ENCODE results near the gene ASB8. TPM values are rescaled to one million over a fixed set of nuclear protein-coding genes. Genes with fewer than 3 reads are reported as not detected.

ASB8 gene
- total and polyA plus RNA-seq, 5 donors, result 33.4 to 69.9 (median 59.5) TPM

GRCh38 chr12:48197549-48197970 is 40.2 kb upstream of the ASB8 start:
- no peaks in the 10 kb centered on the region for H3K9me3 ChIP-seq (ENCODE audit: control insufficient read depth, low read length)
- H3K4me1 ChIP-seq (ENCODE audit: control insufficient read depth, insufficient read depth, low read length), result peaks cover 4% of the 10 kb centered on the region
- WGBS, result under 1% methylated on average over 10 of the region's 10 CpGs
- peak overlapping the region; percentile 97 for H3K4me3 ChIP-seq (ENCODE audit: low read length)
- DNase-seq (no peak), ATAC-seq (peak; percentile 46 to 61)
- no peaks in the 10 kb centered on the region for H3K27me3 ChIP-seq (ENCODE audit: control insufficient read depth, insufficient read depth)
- H3K27ac ChIP-seq (ENCODE audit: low read length), result peak overlapping the region; percentile 100
- intact Hi-C loops (cut with DNase I), result loop anchor here in 1 of 4 donors (10.0 kb wide), 1 partner anchor 147 kb away; no protein-coding TSS in a partner anchor

- 45% methylated on average over 1 of the region's 1 CpG for WGBS
- ATAC-seq, result no peak
- H3K27me3 ChIP-seq (ENCODE audit: control insufficient read depth, insufficient read depth), result no peaks in the 10 kb centered on the region
- H3K4me3 ChIP-seq (ENCODE audit: low read length), result no peak overlapping the region
- peaks cover 4% of the 10 kb centered on the region for H3K4me1 ChIP-seq (ENCODE audit: control insufficient read depth, insufficient read depth, low read length)
- DNase-seq, result no peak
- no peaks in the 10 kb centered on the region for H3K9me3 ChIP-seq (ENCODE audit: control insufficient read depth, low read length)
- no peak overlapping the region for H3K27ac ChIP-seq (ENCODE audit: low read length)
- intact Hi-C loops (cut with DNase I), result loop anchor here in 1 of 4 donors (10.0 kb wide), 1 partner anchor 150 kb away; no protein-coding TSS in a partner anchor
Measured at GRCh38 chr12:48194799-48195201, 37.5 kb upstream of the ASB8 start.

- Histone ChIP-seq H3K27me3 (ENCODE audit: control insufficient read depth, insufficient read depth) (no peaks in the 10 kb centered on the region), H3K9me3 (ENCODE audit: control insufficient read depth, low read length) (no peaks in the 10 kb centered on the region), H3K27ac (ENCODE audit: low read length) (no peak overlapping the region), H3K4me3 (ENCODE audit: low read length) (no peak overlapping the region), H3K4me1 (ENCODE audit: control insufficient read depth, insufficient read depth, low read length) (no peaks in the 10 kb centered on the region)
- intact Hi-C loops (cut with DNase I), result loop anchor here in 1 of 4 donors (10.0 kb wide), 1 partner anchor 151 kb away; no protein-coding TSS in a partner anchor
- DNase-seq (no peak), ATAC-seq (no peak)
- WGBS, result 63% methylated on average over 2 of the region's 2 CpGs
Measured at GRCh38 chr12:48193623-48194022, 36.3 kb upstream of the ASB8 start.

GRCh38 chr12:48192861-48193260 is 35.5 kb upstream of the ASB8 start:
- Histone ChIP-seq H3K4me1 (ENCODE audit: control insufficient read depth, insufficient read depth, low read length) (no peaks in the 10 kb centered on the region), H3K27ac (ENCODE audit: low read length) (no peak overlapping the region), H3K27me3 (ENCODE audit: control insufficient read depth, insufficient read depth) (no peaks in the 10 kb centered on the region), H3K9me3 (ENCODE audit: control insufficient read depth, low read length) (no peaks in the 10 kb centered on the region), H3K4me3 (ENCODE audit: low read length) (no peak overlapping the region)
- no peak for DNase-seq
- intact Hi-C loops (cut with DNase I), result loop anchor here in 1 of 4 donors (10.0 kb wide), 1 partner anchor 152 kb away; no protein-coding TSS in a partner anchor
- ATAC-seq, result no peak
- WGBS, result 66% methylated on average over 1 of the region's 1 CpG

- intact Hi-C loops (cut with DNase I), result loop anchor here in 1 of 4 donors (10.0 kb wide), 1 partner anchor 154 kb away; no protein-coding TSS in a partner anchor
- H3K4me3 ChIP-seq (ENCODE audit: low read length), result no peak overlapping the region
- H3K27me3 ChIP-seq (ENCODE audit: control insufficient read depth, insufficient read depth), result no peaks in the 10 kb centered on the region
- H3K9me3 ChIP-seq (ENCODE audit: control insufficient read depth, low read length), result no peaks in the 10 kb centered on the region
- H3K27ac ChIP-seq (ENCODE audit: low read length), result no peak overlapping the region
- no peak for ATAC-seq
- no peaks in the 10 kb centered on the region for H3K4me1 ChIP-seq (ENCODE audit: control insufficient read depth, insufficient read depth, low read length)
- no peak for DNase-seq
Measured at GRCh38 chr12:48191096-48191495, 33.8 kb upstream of the ASB8 start.

GRCh38 chr12:48189331-48190125 is 32.2 kb upstream of the ASB8 start:
- Histone ChIP-seq H3K9me3 (ENCODE audit: control insufficient read depth, low read length) (no peaks in the 10 kb centered on the region), H3K4me3 (ENCODE audit: low read length) (no peak overlapping the region), H3K27me3 (ENCODE audit: control insufficient read depth, insufficient read depth) (no peaks in the 10 kb centered on the region), H3K27ac (ENCODE audit: low read length) (no peak overlapping the region), H3K4me1 (ENCODE audit: control insufficient read depth, insufficient read depth, low read length) (no peaks in the 10 kb centered on the region)
- DNase-seq (peak in 2 of 3 donors; percentile 36 to 73), ATAC-seq (peak; percentile 66 to 73)
- 39% methylated on average over 6 of the region's 6 CpGs for WGBS
- intact Hi-C loops (cut with DNase I), result loop anchor here in 1 of 4 donors (10.0 kb wide), 1 partner anchor 155 kb away; no protein-coding TSS in a partner anchor

GRCh38 chr12:48187916-48188695 is 30.8 kb upstream of the ASB8 start:
- Histone ChIP-seq H3K27me3 (ENCODE audit: control insufficient read depth, insufficient read depth) (no peaks in the 10 kb centered on the region), H3K9me3 (ENCODE audit: control insufficient read depth, low read length) (no peaks in the 10 kb centered on the region), H3K4me3 (ENCODE audit: low read length) (no peak overlapping the region), H3K4me1 (ENCODE audit: control insufficient read depth, insufficient read depth, low read length) (no peaks in the 10 kb centered on the region), H3K27ac (ENCODE audit: low read length) (no peak overlapping the region)
- 83% methylated on average over 10 of the region's 10 CpGs for WGBS
- intact Hi-C loops (cut with DNase I), result no loop called here
- ATAC-seq, result no peak
- no peak for DNase-seq

GRCh38 chr12:48185181-48185919 is 28.0 kb upstream of the ASB8 start:
- Histone ChIP-seq H3K4me1 (ENCODE audit: control insufficient read depth, insufficient read depth, low read length) (no peaks in the 10 kb centered on the region), H3K27me3 (ENCODE audit: control insufficient read depth, insufficient read depth) (no peaks in the 10 kb centered on the region), H3K9me3 (ENCODE audit: control insufficient read depth, low read length) (no peaks in the 10 kb centered on the region), H3K27ac (ENCODE audit: low read length) (no peak overlapping the region), H3K4me3 (ENCODE audit: low read length) (no peak overlapping the region)
- DNase-seq, result no peak
- intact Hi-C loops (cut with DNase I), result no loop called here
- ATAC-seq, result no peak
- 69% methylated on average over 10 of the region's 10 CpGs for WGBS

GRCh38 chr12:48184549-48184922 is 27.2 kb upstream of the ASB8 start:
- Histone ChIP-seq H3K4me1 (ENCODE audit: control insufficient read depth, insufficient read depth, low read length) (no peaks in the 10 kb centered on the region), H3K27me3 (ENCODE audit: control insufficient read depth, insufficient read depth) (no peaks in the 10 kb centered on the region), H3K9me3 (ENCODE audit: control insufficient read depth, low read length) (no peaks in the 10 kb centered on the region), H3K4me3 (ENCODE audit: low read length) (no peak overlapping the region), H3K27ac (ENCODE audit: low read length) (no peak overlapping the region)
- 6% methylated on average over 20 of the region's 20 CpGs for WGBS
- DNase-seq, result peak in 1 of 3 donors; percentile 50
- ATAC-seq, result peak in 1 of 2 donors; percentile 6
- intact Hi-C loops (cut with DNase I), result no loop called here

GRCh38 chr12:48183876-48184548 is 26.7 kb upstream of the ASB8 start:
- Histone ChIP-seq H3K27ac (ENCODE audit: low read length) (no peak overlapping the region), H3K27me3 (ENCODE audit: control insufficient read depth, insufficient read depth) (no peaks in the 10 kb centered on the region)

More at GRCh38 chr12:48183876-48184548, 26.7 kb upstream of the ASB8 start:
- Histone ChIP-seq H3K4me1 (ENCODE audit: control insufficient read depth, insufficient read depth, low read length) (no peaks in the 10 kb centered on the region), H3K9me3 (ENCODE audit: control insufficient read depth, low read length) (no peaks in the 10 kb centered on the region), H3K4me3 (ENCODE audit: low read length) (peak overlapping the region; percentile 56)
- ATAC-seq (peak; percentile 28 to 43), DNase-seq (no peak)
- intact Hi-C loops (cut with DNase I), result no loop called here
- 3% methylated on average over 61 of the region's 61 CpGs for WGBS

Measured in right cardiac atrium (tissue), 5 donors.